Measurements from ENCODE around the gene TAF13.
A peak's percentile ranks its signal among the peaks of the same experiment; 100 is the strongest.
"Not testable (repeated sequence)": the region's sequence is repeated elsewhere in the genome, so short reads cannot be mapped to it uniquely, and the experiment has no call there.

The TAF13 gene

DNA sequence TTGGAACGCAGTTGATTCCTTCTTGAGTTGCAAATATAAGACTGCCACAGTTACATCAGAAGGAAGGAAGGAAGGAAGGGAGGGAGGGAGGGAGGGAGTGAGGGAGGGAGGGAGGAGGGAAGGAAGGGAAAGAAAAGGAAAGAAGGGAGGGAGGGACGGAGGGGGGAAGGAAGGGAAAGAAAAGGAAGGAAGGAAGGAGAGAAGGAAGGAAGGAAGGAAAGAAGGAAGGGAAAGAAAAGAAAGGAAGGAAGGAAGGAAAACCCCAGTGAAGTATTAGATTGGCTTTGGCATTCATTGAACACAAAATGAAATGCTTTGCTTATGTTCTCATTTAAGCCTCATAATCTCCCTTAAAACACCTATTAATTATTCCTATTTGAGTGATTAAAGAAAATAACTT lies 27.5 kb downstream of the TAF13 start:
- DNase-seq (ENCODE audit: extremely low read depth in 1 of 2, low read depth in 1 of 2), result no peak

DNA sequence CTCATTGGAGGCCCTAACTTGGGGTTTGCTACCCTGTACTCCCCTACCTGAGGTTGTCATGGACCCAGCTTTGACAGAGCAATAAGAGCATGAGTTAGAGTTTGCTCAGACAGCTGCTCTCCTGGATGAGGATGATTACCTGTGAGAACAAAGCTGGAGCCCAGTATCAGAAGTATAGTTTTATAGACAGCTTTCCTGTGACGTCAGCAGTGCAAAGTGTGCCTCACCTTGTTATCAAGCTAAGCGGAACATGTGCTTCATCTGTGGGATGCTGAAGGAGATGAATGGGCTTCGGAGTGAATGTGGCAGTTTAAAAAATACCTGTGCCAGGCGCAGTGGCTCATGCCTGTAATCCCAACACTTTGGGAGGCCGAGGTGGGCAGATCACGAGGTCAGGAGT lies 28.5 kb downstream of the TAF13 start:
- no peak for DNase-seq (ENCODE audit: extremely low read depth in 1 of 2, low read depth in 1 of 2)

DNA sequence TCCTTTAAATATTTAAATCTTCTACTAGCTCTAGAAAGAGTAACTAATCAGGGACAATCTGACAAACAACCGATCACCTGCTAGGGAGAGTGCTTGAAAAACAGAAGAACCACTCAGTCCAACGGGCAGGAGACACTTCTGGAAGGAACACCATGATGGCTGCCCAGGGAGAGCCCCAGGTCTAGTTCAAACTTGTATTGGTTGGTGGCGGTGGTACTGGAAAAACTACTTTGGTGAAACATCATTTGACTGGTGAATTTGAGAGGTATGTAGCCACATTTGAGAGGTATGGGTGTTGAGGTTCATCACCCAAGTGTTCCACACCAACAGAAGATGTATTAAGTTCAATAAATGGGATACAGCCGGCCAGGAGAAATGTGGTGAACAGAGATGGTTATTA lies 29.1 kb downstream of the TAF13 start:
- DNase-seq (ENCODE audit: extremely low read depth in 1 of 2, low read depth in 1 of 2), result no peak

- DNase-seq (ENCODE audit: extremely low read depth in 1 of 2, low read depth in 1 of 2), result no peak
Measured at GRCh38 chr1:109045595-109045994, 30.2 kb downstream of the TAF13 start.

DNA sequence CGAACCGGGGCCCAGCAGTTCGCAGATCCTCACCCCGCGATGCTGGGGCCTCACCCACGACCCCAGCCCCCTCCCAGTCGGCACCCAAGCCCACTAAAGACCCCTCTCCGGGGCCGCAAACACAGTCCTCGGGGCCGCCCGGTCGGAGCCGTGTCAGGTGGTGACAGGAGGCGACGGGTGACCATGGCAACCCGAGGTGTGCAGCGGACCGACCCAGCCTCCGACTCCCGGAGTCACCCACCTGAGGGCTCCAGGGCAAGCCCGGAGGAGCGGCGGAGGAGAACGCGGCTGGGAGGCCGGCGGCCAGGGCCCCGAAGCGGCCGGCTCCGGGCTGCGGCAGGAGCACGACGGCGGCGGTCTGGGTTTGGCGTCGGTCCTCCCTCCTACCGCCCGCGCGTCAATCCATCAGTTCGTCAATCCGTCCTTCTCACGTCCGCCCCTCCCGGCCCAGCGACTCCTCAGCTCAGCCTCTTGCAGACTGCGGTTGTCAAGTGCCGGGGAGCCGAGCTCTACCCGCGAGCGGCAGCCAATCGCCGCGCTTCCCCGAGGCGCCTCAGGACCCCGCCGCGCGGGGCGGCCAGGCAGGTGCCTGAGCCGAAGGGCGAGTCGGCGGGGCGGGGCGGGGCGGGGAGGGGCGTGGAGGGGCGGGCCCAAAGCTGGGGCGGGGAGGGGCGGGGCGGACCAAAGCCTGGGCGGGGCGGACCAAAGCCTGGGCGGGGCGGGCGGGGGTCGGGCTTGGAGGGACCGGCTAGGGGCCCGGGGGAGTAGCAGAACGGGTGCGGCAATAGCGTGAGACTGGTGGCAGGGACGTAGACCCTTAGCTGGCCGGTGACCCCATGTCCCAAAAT lies 34.0 kb downstream of the TAF13 start, which contains the start of gene WDR47:
WDR47 (minus strand) TSS at position 482 of the 848 bp plus-strand sequence. CDS start 18,590 bp downstream, outside the sequence.
- peak; percentile 89 to 91 for DNase-seq (ENCODE audit: extremely low read depth in 1 of 2, low read depth in 1 of 2)

GRCh38 chr1:109040989-109041620 lies 34.7 kb downstream of the TAF13 start:
- no peak for DNase-seq (ENCODE audit: extremely low read depth in 1 of 2, low read depth in 1 of 2)

GRCh38 chr1:109040627-109040988 lies 35.2 kb downstream of the TAF13 start:
- DNase-seq (ENCODE audit: extremely low read depth in 1 of 2, low read depth in 1 of 2), result no peak

GRCh38 chr1:109034382-109034781 lies 41.4 kb downstream of the TAF13 start:
- no peak for DNase-seq (ENCODE audit: extremely low read depth in 1 of 2, low read depth in 1 of 2)

GRCh38 chr1:109029493-109029892 lies 46.3 kb downstream of the TAF13 start:
- not testable (repeated sequence) for DNase-seq (ENCODE audit: extremely low read depth in 1 of 2, low read depth in 1 of 2)

DNA sequence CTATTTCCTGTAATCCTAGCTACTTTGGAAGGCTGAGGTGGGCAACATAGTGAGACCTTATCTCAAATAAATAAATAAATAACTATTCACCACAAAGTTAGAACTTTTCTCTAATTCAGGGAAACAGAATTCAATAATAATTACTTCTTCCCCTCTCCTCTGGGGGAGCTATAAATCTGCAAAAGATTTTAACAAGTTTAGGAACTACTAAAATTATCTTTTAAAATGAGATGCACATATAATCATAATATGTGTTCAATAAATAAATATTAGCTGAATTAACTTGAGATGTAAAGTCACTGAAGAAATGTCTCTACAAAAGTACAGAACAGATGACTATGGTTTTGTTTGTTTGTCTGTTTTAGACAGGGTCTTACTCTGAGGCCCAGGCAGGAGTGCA lies 48.0 kb downstream of the TAF13 start:
- no peak for DNase-seq (ENCODE audit: extremely low read depth in 1 of 2, low read depth in 1 of 2)

- DNase-seq (ENCODE audit: extremely low read depth in 1 of 2, low read depth in 1 of 2), result no peak
Measured at GRCh38 chr1:109025694-109026093, 50.1 kb downstream of the TAF13 start.

DNA sequence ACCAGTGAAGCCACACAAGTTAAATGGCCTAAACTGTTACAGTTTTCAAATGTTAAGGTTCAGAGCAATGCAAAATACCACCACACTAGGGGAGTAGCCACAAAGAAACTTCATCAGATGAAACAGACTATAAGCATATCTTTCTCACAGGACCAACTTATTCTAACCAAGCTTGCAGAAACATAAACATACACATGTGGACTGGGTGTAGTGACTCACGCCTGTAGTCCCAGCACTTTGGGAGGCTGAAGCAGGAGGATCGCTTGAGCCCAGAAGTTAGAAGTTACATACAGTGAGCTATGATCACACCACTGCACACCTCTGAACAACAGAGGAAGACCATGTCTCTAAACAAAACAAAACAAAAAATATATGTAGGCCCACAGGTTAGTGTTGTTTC lies 51.2 kb downstream of the TAF13 start:
- no peak for DNase-seq (ENCODE audit: extremely low read depth in 1 of 2, low read depth in 1 of 2)

DNA sequence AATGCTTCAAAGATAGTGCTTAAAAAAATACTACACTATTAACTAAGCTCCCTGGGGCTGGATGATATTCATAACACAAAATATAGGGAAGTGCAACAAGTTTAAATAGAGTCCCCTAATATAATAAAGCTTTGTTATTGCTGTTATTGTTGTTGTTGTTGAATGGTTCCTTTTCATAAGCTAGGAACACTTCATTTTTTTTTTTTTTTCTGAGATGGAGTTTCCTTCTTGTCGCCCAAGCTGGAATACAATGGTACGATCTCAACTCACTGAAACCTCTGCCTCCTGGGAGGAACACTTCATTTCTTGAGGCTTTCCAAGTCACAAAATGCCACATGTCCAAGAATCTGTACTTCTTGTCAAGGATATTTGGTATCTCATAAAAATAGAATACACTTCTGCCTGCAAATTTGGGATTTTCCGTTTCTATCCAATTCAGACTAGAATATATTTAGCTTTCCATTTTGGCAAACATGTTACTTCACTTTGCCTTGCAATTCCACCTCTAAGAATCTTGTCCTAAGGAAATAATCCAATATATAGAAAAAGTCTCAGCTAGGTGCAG lies 55.0 kb downstream of the TAF13 start:
- no peak for DNase-seq (ENCODE audit: extremely low read depth in 1 of 2, low read depth in 1 of 2)

- DNase-seq (ENCODE audit: extremely low read depth in 1 of 2, low read depth in 1 of 2), result not testable (repeated sequence)
Measured at GRCh38 chr1:109017719-109018118, 58.1 kb downstream of the TAF13 start.

DNA sequence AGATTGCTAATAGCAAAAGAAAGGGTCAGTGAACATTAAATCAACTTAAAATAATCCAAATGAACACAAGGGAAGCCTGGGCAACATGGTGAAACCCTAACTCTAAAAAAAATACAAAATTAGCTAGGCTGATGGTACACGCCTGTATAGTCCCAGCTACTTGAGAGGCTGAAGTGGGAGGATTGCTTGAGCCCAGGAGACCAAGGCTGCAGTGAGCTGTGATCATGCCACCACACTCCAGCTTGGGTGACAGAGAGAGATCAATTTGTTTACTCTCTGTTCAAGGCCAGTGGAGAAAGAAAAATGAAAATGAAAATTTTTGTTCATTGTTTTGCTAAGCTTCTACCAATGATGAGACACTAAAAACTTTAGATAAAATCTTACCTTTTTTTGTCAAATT lies 58.7 kb downstream of the TAF13 start:
- DNase-seq (ENCODE audit: extremely low read depth in 1 of 2, low read depth in 1 of 2), result no peak
